Measurements from ENCODE around the gene MRPL52. TPM values are rescaled to one million over a fixed set of nuclear protein-coding genes. Genes with fewer than 3 reads are reported as not detected.
"Not testable (repeated sequence)": the region's sequence is repeated elsewhere in the genome, so short reads cannot be mapped to it uniquely, and the experiment has no call there.

MRPL52 gene
- total RNA-seq, 2 donors from 2014 or later, result 17.3 to 65.0 TPM

- Histone ChIP-seq H3K27ac (no peak overlapping the region), H3K9me3 (no peaks in the 10 kb centered on the region), H3K4me1 (ENCODE audit: control insufficient read depth in 1 of 2, low read depth in 2 of 2) (no peaks in the 10 kb centered on the region), H3K36me3 (no peaks in the 10 kb centered on the region), H3K4me3 (no peak overlapping the region), H3K27me3 (replicated peaks; ENCODE audit: insufficient read depth) (no peaks in the 10 kb centered on the region)
- ATAC-seq (ENCODE audit: insufficient number of reproducible peaks, low FRiP score, low read depth) (no peak), DNase-seq (ENCODE audit: low spot score) (no peak)
- no peak for TF ChIP-seq CTCF (IDR thresholded peaks at IDR 0.05)
Observed at GRCh38 chr14:22791301-22791700, 38.4 kb upstream of the MRPL52 start.

GRCh38 chr14:22792158-22792557 is 37.5 kb upstream of the MRPL52 start:
- TF ChIP-seq CTCF (IDR thresholded peaks at IDR 0.05), result no peak

GRCh38 chr14:22793550-22793949 is 36.1 kb upstream of the MRPL52 start:
- not testable (repeated sequence) for ATAC-seq (ENCODE audit: insufficient number of reproducible peaks, low FRiP score, low read depth); H3K4me1 ChIP-seq (ENCODE audit: control insufficient read depth in 1 of 2, low read depth in 2 of 2); H3K27ac ChIP-seq; H3K4me3 ChIP-seq; H3K27me3 ChIP-seq (replicated peaks; ENCODE audit: insufficient read depth); H3K36me3 ChIP-seq; DNase-seq (ENCODE audit: low spot score); H3K9me3 ChIP-seq

More at GRCh38 chr14:22792158-22792557, 37.5 kb upstream of the MRPL52 start:
- DNase-seq (ENCODE audit: low spot score) (no peak), ATAC-seq (ENCODE audit: insufficient number of reproducible peaks, low FRiP score, low read depth) (no peak)
- no peaks in the 10 kb centered on the region for H3K27me3 ChIP-seq (replicated peaks; ENCODE audit: insufficient read depth)
- no peaks in the 10 kb centered on the region for H3K9me3 ChIP-seq
- no peak overlapping the region for H3K4me3 ChIP-seq
- H3K36me3 ChIP-seq, result no peaks in the 10 kb centered on the region
- H3K4me1 ChIP-seq (ENCODE audit: control insufficient read depth in 1 of 2, low read depth in 2 of 2), result no peaks in the 10 kb centered on the region
- H3K27ac ChIP-seq, result no peak overlapping the region

- no peak for TF ChIP-seq CTCF (IDR thresholded peaks at IDR 0.05)
- no peak overlapping the region for H3K4me3 ChIP-seq
- H3K9me3 ChIP-seq, result no peaks in the 10 kb centered on the region
- H3K4me1 ChIP-seq (ENCODE audit: control insufficient read depth in 1 of 2, low read depth in 2 of 2), result no peaks in the 10 kb centered on the region
- no peaks in the 10 kb centered on the region for H3K27me3 ChIP-seq (replicated peaks; ENCODE audit: insufficient read depth)
- no peaks in the 10 kb centered on the region for H3K36me3 ChIP-seq
- ATAC-seq (ENCODE audit: insufficient number of reproducible peaks, low FRiP score, low read depth), result no peak
- DNase-seq (ENCODE audit: low spot score), result no peak
- no peak overlapping the region for H3K27ac ChIP-seq
Observed at GRCh38 chr14:22793976-22794375, 35.7 kb upstream of the MRPL52 start.

- Histone ChIP-seq H3K9me3 (no peaks in the 10 kb centered on the region), H3K27ac (no peak overlapping the region), H3K36me3 (no peaks in the 10 kb centered on the region), H3K4me3 (no peak overlapping the region), H3K27me3 (replicated peaks; ENCODE audit: insufficient read depth) (no peaks in the 10 kb centered on the region), H3K4me1 (ENCODE audit: control insufficient read depth in 1 of 2, low read depth in 2 of 2) (no peaks in the 10 kb centered on the region)
- ATAC-seq (ENCODE audit: insufficient number of reproducible peaks, low FRiP score, low read depth) (no peak), DNase-seq (ENCODE audit: low spot score) (no peak)
- no peak for TF ChIP-seq CTCF (IDR thresholded peaks at IDR 0.05)
Observed at GRCh38 chr14:22794551-22794951, 35.1 kb upstream of the MRPL52 start.

GRCh38 chr14:22796087-22796707 is 33.5 kb upstream of the MRPL52 start:
- TF ChIP-seq CTCF (IDR thresholded peaks at IDR 0.05), result no peak

More at GRCh38 chr14:22796087-22796707, 33.5 kb upstream of the MRPL52 start:
- no peaks in the 10 kb centered on the region for H3K27me3 ChIP-seq (replicated peaks; ENCODE audit: insufficient read depth)
- DNase-seq (ENCODE audit: low spot score) (no peak), ATAC-seq (ENCODE audit: insufficient number of reproducible peaks, low FRiP score, low read depth) (no peak)
- no peaks in the 10 kb centered on the region for H3K9me3 ChIP-seq
- no peaks in the 10 kb centered on the region for H3K4me1 ChIP-seq (ENCODE audit: control insufficient read depth in 1 of 2, low read depth in 2 of 2)
- no peaks in the 10 kb centered on the region for H3K36me3 ChIP-seq
- no peak overlapping the region for H3K4me3 ChIP-seq
- H3K27ac ChIP-seq, result no peak overlapping the region

Measured in thoracic aorta (tissue), 2 donors.